HG03103 (cell line): ENCODE results near the gene SGCA.

Experiments used
- ATAC-seq: cut with Tn5 transposase; IDR thresholded peaks from one replicate; pipeline ENCODE4 v1.9.1; 2021; ENCODE audit warnings: low read depth; ENCODE audit not compliant: unreplicated experiment

Gene SGCA

DNA sequence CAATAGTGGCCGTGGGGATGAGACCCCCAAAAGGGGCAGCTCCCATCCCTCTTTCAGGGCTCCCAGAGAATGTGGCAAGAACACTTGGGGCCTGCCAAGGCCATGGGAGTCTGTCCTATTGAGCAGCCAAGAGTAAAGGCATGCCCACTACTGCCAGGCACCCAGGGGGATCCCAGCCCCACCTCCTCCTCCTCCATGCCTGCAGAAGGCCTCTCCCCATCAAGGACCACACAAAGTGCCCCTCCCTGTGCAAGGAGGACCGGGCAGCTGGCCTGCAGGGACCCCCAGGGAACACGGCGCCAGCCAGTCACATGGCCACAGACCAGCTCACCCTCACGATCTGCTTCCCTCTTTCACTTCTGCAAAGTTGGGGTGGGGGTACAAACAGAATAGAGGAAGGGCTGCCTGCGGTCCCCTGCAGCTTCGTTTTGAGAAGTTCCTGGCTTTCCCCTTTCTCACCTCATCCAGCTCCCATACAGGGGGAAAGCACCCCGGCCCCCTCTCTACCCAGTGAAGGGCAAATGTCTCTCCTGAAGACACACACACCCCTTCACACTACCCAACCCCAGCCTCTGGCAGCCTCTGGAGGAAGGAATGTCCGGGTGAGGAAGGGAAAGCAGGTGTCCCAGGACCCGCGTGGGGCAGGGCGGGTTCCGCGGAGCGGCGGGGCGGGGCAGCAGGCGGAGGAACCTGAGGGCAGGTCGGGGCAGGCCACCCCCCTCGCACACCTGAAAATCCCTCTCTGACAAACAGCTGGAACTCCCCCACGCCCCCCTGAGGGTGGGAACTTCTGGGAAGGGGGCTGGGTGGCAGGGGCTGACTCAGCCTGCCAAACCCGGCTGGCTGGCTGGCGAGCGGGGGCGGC is 17.3 kb upstream of the SGCA start:
- ATAC-seq = no peak

DNA sequence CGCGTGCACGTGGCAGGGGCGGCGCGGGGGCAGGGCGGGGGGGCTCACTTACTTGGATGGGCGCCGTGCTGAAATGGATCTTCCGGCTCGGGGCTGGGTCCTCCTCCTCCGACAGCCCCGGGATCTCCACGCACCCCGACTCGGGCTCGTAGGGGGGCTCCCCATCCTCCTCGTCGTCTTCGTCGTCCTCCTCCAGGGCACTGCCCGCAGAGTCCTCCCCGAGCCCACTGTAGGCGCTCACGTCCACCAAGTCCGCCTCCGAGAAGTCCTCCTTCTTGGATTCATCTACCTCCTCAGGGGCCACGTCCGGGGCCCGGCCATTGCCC is 16.8 kb upstream of the SGCA start:
- no peak for ATAC-seq

DNA sequence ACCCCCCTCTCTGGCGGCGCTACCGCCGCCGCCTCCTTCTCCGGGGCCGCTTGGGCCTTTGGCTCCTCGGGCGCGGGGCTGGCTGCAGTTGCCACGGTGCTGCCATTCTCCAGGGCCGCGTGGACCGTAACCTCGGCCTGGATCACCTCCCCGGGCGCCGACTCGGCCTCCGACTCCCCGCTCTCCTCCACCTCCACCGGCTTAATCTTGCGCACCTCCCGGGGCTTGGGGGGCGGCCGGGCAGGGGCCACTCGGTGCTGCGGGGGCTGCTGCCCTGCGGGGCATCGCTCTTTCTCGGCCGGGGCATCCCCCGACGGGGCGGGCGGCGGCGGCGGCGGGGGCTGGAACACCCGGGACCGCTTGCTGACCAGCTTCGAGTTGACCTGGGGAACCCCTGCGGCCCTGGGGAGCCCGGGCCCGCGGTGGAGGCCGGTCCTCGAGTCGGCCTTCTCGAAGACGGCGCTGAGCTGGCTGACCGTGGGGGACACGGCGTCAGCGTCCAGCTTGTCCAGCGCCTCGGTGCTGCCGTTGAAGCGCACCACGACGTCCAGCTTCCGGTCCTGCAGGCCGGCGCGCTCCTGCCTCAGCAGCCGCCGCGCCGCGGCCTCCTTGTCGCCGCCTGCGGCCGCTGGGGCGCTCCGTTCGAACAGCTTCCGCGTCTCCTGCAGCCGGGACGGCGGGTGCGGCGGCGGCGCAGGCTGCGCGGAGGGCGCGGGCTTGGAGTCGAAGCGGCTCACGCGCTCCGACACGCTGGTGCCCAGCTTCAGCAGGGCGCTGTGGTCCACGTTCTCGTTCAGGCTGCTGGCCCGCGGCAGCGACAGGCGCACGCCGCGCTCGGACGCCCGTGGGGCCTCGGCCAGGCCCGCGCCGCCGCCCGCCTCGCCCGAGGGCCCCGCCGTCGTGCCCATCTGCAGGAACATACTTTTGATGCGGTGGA is 16.1 kb upstream of the SGCA start:
- ATAC-seq = no peak

DNA sequence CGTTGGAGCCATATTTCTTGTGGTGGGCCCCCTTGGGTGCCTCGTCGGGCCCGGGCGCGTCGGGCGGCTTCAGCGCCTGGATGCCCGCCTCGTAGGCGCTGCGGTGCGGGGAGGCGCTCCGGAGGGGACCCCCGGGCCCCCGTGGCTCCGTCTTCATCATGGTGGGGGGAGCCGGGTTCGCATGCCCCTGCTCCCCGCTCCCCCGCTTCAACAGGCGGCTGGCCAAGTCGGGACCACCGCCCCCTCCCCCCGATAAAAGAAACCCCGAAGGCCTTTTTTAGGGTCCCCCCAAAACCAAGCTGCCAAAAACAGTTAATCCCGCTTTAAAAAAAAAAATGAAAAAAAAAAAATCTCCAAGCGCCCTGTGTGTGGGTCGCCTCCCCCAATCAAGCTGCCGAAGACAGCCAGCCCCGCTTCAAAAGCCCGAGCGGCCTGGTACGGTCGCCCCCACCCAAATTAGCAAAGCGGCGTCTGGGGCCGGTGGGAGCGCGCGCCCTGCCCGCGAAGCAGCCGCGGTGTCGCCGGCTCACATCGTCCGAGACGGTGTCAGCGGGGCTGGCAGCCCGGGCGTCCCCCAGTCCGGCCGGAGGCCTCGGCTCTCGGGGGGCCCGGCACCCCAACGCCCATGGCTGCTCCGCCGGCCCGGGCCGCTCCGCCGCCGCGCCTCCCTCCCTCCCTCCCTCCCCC is 15.3 kb upstream of the SGCA start, which contains the start of gene PPP1R9B:
Gene PPP1R9B, minus strand, starts transcription at position 324 of the 687 bp plus-strand sequence. Its CDS starts 164 bp downstream, at position 160.
- ATAC-seq = no peak

DNA sequence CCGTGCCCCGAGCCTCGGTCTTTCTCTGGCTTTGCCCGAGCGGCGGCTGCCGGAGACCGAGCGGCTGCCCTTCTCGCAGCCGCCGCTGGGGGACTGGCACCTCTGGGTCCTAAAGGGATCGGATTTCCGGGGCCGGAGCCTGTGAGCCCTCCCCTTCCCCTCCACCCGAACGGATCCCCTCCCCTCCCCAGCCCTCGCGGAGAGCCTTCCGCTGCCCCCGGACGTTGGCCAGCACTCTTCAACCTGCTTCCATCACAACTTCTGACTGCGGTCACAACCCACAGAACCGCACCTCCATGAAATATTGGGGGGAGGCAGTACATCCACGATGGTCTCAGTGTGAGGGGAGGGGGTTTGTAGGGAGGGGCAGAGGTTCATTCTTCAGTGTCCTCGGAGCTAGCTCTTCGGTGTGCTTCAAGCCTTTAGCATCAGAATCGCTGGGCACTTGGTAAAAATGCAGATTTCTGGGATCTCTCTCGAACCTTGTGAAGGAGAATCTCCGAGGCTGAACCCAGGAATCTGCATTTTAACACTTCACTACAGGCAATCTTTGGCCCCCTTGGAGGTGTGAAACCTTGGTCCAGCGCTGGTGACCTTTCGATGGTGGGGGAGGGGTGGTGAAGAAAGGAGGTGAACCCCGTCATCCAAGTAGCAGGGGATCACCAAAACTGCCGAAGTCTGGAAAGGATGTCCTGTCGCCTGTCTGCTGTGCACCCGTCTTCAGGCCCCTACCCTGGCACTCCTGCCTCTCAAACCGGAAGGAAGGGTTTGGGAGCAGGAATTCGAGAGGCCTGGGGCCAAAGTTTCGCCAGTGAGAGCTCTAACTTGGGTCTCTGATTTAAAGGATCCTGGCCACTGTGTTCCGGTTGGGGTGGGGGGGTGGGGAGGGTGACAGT is 14.5 kb upstream of the SGCA start:
- ATAC-seq = peak; percentile 31

DNA sequence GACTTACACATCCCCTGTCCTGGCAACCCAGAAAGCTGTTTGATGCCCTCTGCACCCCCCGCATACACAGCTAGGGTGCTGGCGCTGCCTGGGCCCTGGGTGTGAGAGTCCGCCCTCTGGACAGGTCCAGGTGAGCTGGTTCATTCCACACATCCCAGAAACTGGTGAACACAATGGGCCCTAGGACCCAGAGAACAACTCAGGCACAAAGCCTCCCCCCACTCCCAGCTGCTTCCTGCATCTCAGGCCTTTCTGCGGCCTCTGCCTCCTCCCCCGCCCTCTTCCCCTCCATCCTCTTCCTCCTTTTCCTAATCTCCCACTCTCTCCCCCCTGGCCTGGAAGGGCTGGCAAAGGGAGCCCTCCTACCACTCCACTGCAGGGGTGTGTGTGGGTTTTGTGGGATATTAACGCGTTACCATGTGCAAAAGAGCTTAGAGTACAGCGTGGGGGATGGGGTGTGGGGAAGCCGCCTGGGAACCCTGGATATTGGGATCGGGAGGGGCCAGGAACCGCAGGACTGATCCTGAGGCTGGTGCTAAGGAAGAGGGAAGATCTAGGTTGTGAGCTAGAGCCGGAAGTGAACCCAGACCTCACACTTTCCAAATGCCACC is 13.8 kb upstream of the SGCA start:
- no peak for ATAC-seq

DNA sequence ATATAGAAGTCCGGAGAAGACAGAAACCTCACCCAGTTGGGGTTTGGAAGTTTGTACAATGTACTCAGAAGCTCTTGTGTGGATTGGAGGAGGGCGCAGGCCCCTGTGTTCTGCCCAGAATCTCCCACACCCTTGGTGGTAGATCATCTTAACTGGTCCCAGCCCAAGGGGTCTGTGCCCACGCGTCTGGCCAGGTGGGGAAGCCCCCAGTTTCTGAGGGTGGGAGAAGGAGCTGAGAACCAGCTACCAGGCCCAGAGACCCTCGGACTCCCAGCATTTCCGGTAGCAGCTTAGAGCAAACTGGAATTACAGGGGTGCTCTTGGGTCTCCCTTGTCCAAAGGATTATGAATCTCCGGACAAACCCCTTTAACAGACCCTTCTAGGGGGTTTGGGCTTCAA is 13.1 kb upstream of the SGCA start:
- no peak for ATAC-seq

DNA sequence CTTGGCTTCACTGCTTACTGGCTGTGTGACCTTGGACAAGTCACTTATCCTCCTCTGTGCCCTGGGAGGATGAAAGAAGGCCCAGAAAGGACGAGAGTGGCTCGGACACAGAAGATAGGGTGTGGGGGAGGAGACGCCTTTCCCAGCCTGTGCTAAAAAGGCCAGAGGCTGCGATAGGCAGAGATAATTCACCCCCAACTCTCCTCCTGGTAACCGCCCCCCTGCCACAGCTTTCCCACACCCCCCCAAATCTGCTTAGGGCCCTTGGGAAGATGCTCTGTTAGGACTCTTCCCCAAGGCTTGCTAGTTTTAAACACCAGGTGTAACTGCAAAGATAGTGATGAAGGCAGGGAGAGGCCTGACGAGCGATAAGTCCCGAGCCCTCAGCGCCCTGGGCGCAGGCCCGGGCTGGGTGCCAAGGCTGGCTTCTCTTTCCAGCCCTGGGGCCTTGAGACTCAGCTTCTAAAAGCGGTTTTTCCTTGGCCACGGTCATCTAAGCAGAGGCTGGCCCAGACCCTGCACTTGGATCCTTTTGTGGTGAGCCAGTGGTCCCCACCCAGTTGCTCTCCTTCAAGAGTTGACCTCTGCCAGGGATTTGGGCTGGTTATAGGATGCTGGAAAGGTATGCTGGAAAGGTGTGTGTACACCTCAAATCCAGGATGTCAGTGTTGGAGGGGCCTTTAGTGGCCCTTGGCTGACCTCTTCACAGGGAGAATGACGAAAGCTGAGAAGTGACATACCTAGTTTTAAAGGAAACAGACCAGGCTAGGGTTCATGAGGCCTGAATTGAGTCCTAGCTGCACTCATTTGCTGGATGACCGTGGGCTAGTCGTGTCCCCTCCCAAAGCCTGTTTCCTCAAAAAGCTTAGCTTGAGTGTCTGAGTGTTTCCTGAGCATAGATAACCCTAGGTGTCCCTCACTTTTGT is 11.9 kb upstream of the SGCA start:
- no peak for ATAC-seq

DNA sequence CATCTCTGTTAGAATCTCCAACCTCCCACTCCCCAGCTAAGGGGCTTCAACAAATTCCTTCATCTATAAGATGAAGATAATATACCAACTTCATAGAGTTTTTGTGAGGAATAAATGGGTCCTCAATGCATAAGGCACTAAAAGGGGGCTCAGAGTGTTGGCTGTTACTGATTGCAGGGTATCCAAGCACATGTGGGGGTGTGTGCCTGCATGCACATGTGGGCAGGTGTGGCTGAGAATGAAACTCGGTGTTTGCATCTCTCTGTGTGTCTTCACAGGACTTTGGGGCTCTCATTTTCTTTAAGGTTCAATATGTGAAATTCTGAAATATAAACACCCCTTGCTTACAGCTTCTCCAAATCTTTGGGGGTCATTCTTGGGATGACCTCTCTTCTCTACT is 11.2 kb upstream of the SGCA start:
- ATAC-seq = no peak

DNA sequence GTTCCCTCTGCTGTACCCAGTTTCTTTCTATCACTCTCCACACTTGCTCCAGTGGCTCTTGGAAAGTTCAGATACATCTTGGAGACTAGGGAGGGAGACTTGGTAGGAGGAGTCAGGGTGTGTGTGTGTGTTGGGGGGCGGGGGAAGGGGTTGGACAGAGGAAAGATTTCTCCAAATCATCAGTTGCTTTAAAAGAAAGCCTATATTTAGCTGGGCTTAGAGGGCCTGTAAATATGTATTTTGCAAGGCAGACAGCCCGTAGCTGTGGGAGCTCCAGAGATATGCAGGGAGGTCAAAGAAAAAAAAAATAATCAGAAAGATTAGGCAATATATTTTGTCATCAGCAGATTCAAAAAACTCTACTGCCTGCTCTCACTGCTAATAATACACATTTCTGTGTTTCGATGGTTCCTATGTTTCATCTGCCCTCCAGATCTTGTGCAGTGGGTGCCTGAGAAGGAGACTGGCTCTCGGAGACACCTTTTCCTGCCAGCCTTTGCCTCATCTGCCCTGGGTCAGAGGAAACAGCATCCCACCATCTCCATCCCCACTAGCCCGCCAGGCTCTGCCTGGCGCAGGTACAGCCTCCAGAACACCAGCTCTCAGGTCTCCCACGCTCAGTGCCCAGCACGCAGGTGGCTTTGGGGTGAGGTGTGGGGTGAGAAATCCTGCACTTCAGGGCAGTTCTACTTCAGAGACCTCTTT is 10.5 kb upstream of the SGCA start:
- no peak for ATAC-seq

DNA sequence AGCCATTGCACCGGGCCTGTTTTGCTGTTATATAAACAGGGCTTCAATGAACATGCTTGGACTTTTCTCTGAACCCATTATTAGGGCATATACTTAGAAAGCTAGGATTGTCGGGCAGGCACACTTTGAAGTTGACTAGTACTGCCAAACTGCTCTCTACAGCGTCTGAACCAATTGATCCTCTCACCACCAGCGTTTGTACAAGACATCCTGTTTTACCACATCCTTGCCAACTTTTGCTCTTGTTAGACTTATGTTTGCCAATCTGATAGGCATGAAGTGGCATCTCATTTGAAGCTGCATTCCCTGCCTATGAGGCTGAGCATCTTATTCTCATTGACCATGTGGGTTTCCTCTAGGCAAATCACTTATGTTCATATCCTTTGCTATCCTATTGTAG is 7.9 kb upstream of the SGCA start:
- ATAC-seq = no peak

DNA sequence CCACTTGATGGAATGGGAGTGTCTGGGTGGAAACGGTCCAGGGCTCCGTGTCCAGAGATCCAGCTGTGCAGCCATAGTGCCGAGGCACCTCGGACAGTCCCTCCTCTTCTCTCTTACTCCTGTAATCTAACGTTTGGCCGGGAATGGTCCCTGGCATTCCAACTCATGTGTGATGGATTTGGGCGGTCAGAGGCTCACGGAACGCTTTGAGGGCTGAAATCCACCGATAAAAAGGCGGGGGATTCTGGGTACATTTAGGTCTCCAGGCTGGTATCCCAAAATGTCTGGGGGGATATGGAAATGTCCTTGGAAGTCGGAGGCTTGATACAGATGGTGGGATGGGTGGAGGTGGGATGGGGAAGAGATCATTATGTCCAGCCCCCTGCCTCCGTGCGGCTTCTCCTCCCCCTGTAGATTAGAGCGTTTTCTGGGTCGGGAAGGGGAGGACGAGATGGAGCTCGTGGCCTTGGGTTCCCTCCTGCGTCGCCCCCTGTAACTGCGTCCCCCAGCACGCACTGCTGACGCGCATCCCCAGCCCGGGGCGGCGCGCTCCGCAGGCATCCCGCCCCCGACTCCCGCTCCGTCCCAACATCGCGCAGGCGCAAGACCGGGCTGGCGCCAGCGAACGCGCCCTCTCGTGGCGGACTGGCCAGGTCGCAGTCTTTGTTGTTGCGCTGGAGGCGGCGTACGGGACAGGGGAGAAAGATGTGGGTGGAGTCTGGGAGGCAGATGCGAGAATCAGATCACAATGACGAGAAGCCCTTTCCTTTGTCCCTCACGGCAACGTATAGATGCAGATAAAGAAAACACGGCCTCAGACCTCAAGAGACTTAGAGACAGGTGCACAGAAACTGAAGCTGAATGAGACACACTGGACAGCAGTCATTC is 4.5 kb upstream of the SGCA start:
- ATAC-seq = peak; percentile 77

DNA sequence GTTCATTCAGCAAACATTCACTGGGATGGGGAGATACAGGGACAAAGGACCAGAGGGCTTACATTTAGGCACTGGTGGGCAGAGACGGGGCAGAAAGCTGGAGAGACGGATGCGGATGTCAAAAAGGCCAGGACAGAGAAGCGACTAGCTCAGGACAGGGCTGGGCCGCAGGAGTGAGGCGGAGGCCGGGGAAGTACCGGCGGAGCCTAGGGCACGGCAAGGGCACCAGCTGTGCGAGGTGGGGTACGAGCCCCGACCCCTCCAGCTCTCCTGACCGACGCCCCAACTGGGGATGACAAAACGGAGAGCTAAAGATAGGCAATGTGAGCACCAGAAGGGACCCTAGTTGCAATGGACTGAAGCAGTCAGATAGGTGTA is 3.9 kb upstream of the SGCA start:
- ATAC-seq = no peak

DNA sequence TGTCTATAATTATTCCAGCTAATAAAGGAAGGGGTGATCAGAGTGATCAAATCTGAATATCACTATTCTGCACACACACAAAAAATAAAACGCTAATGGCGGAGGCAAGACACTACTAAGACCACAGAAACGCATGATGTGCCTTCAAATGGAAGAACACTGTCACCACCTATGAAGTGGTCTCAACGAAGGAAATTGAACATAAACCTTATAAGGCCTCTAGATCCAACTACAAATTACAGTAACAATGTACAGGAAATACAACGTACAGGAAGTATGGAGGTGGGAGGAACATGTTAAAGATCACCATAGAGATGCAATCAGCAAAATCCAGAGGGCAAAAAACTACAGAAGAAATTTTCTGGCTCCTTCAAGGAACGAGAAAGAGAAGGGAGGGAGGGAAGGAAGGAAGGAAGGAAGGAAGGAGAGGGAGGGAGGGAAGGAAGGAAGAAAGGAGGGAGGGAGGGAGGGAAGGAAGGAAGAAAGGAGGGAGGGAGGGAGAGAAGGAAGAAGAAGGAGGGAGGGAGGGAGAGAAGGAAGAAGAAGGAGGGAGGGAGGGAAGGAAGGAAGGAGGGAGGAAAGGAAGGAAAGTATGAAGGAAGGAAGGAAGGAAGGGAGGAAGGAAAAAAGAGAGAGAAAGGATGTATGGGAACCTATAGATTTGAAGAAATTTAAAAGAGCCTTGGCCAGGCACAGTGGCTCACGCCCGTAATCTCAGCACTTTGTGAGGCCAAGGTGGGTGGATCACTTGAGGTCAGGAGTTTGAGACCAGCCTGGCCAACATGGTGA is 3.1 kb upstream of the SGCA start:
- ATAC-seq = no peak

DNA sequence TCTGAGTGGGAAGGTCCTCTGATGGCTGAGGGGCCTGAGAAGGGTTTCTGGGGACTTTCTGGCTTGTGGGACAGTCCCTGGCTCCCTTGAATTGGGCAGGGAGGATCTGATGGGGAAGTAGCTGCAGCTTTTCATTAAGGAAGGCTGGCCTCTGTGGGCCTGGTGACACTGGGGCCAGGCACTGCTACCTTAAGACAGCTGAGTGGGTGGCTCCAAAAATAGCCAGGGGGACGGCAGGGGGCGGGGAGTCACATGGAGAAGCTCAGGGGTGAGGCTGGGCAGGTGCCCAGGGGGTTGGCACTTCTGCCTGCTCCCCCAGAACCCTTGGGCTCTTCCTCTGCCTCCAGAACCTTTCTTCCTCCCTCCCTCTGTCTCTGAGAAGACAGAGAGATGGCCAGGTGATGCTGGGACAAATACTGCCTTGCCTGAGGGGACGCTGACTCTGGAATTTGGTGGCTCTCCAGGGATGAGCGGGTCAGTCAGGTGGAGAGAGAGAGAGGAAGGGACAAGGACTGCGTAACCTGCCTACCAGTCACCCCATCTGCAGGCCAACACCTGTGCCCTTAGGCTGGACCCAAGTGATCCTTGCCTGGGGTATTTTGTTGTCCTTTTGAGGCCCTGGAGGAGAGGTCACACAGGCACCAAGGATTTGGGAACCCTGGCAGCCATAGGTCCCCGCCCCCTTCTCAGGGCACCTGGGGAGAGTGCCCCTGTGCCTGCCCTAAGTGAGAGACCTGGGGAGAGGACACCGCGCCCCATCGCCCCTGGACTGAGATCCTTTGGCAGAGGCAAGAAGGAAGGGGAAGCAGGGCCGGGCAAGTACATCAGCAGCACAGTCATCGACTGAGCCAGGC is 1.7 kb upstream of the SGCA start:
- no peak for ATAC-seq

DNA sequence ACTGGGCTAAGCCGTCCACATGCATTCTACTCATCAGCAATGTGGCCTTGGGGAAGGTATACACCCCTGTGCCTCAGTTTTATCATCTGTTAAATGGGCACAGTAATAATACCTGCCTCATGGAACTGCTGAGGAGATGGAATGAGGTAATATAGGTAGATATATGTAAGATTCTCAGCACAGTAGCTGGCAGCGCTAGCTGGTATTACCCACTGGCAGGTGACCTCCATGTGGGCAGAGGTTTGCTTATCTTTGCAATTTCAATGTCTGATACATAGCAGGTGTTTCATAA is 1.2 kb upstream of the SGCA start:
- no peak for ATAC-seq
